ENCODE measurements around the gene APPL1.

APPL1 gene

GRCh38 chr3:57278237-57278636 lies 50.7 kb downstream of the APPL1 start:
- TF ChIP-seq, protein P1, sequence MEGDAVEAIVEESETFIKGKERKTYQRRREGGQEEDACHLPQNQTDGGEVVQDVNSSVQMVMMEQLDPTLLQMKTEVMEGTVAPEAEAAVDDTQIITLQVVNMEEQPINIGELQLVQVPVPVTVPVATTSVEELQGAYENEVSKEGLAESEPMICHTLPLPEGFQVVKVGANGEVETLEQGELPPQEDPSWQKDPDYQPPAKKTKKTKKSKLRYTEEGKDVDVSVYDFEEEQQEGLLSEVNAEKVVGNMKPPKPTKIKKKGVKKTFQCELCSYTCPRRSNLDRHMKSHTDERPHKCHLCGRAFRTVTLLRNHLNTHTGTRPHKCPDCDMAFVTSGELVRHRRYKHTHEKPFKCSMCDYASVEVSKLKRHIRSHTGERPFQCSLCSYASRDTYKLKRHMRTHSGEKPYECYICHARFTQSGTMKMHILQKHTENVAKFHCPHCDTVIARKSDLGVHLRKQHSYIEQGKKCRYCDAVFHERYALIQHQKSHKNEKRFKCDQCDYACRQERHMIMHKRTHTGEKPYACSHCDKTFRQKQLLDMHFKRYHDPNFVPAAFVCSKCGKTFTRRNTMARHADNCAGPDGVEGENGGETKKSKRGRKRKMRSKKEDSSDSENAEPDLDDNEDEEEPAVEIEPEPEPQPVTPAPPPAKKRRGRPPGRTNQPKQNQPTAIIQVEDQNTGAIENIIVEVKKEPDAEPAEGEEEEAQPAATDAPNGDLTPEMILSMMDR (IDR thresholded peaks at IDR 0.05; ENCODE audit: poor library complexity, severe bottlenecking), result no peak
- Histone ChIP-seq H3K4me3 (ENCODE audit: severe bottlenecking) (no peak overlapping the region), H3K9me3 (ENCODE audit: severe bottlenecking) (no peaks in the 10 kb centered on the region), H3K36me3 (ENCODE audit: low read depth) (peaks cover 5% of the 10 kb centered on the region; the same call in 1 of the 2 replicates), H3K27me3 (ENCODE audit: insufficient read depth, poor library complexity, severe bottlenecking) (no peaks in the 10 kb centered on the region), H3K27ac (ENCODE audit: poor library complexity, severe bottlenecking) (no peak overlapping the region), H3K4me1 (ENCODE audit: insufficient read depth, poor library complexity, severe bottlenecking) (no peaks in the 10 kb centered on the region)
- no peak for DNase-seq (ENCODE audit: low spot score)
- ATAC-seq (ENCODE audit: low read depth), result no peak

DNA sequence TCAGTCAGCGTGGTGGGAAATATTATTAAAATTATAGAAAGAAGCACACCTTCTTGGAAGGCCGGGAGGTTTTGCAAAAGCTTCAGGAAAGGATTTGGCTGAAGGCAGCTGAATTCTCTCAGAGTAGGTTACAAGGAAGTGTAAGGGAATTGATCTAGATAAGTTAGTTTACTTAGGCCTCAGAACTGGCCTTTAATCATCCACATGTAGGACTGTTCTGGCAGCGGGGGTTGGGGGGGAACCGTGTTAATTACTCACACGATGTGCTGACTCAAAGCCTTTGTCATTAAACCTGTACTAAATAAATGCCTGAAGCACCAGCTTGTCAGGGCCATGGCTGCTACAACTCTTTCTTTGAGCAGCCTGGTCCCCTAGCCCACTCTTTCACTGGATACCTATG lies 52.2 kb downstream of the APPL1 start:
- H3K36me3 ChIP-seq (ENCODE audit: low read depth), result no peaks in the 10 kb centered on the region
- ATAC-seq (ENCODE audit: low read depth) (no peak), DNase-seq (ENCODE audit: low spot score) (no peak)
- no peaks in the 10 kb centered on the region for H3K4me1 ChIP-seq (ENCODE audit: insufficient read depth, poor library complexity, severe bottlenecking)
- H3K27ac ChIP-seq (ENCODE audit: poor library complexity, severe bottlenecking), result no peak overlapping the region
- no peaks in the 10 kb centered on the region for H3K27me3 ChIP-seq (ENCODE audit: insufficient read depth, poor library complexity, severe bottlenecking)
- no peaks in the 10 kb centered on the region for H3K9me3 ChIP-seq (ENCODE audit: severe bottlenecking)
- no peak overlapping the region for H3K4me3 ChIP-seq (ENCODE audit: severe bottlenecking)
- TF ChIP-seq, protein P1 (IDR thresholded peaks at IDR 0.05; ENCODE audit: poor library complexity, severe bottlenecking), result no peak

DNA sequence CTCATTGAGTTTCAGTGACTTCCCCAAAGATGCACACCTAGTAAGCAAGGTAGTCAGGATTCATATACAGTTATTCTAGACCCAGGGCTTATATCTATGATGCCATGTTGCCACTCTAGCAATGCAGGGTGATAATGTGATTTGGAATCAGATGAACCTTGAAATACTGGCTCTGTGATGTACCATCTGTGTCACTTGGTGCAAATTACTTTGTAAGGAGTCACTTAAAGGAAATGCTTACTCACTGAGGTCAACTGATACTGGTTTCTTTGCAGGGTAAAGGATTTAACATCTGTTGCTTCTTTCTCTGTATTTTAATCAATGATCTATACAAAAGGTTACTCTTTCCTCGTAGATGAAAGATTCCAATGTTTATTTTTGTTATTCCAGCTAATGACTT lies 54.2 kb downstream of the APPL1 start:
- no peak for DNase-seq (ENCODE audit: low spot score)

DNA sequence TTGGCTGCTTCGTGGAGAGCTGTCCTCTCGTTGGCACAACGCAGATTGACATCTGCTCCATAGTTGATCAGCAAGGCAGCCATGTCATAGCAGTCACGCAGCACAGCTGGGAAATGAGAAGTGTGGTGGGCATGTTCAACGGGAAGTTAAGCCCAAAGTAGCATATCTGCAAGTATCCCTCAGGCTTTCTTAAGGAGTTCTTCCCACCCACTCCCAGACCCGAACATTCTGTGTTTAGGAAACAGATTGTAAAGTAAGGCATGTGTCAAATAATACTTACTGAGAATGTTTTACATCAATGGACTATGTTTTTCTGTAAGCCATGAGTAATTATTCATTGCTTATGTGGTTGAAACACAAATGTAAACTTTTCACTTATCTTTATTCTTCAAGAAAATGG lies 55.8 kb downstream of the APPL1 start:
- DNase-seq (ENCODE audit: low spot score), result no peak
- Histone ChIP-seq H3K4me3 (ENCODE audit: severe bottlenecking) (no peak overlapping the region), H3K27ac (ENCODE audit: poor library complexity, severe bottlenecking) (no peak overlapping the region), H3K9me3 (ENCODE audit: severe bottlenecking) (no peaks in the 10 kb centered on the region), H3K36me3 (ENCODE audit: low read depth) (no peaks in the 10 kb centered on the region), H3K27me3 (ENCODE audit: insufficient read depth, poor library complexity, severe bottlenecking) (no peaks in the 10 kb centered on the region), H3K4me1 (ENCODE audit: insufficient read depth, poor library complexity, severe bottlenecking) (no peaks in the 10 kb centered on the region)
- no peak for ATAC-seq (ENCODE audit: low read depth)
- TF ChIP-seq, protein P1 (IDR thresholded peaks at IDR 0.05; ENCODE audit: poor library complexity, severe bottlenecking), result no peak

More for the DNA sequence above, 54.2 kb downstream of the APPL1 start:
- Histone ChIP-seq H3K4me3 (ENCODE audit: severe bottlenecking) (no peak overlapping the region), H3K9me3 (ENCODE audit: severe bottlenecking) (no peaks in the 10 kb centered on the region), H3K27me3 (ENCODE audit: insufficient read depth, poor library complexity, severe bottlenecking) (no peaks in the 10 kb centered on the region), H3K36me3 (ENCODE audit: low read depth) (no peaks in the 10 kb centered on the region), H3K4me1 (ENCODE audit: insufficient read depth, poor library complexity, severe bottlenecking) (no peaks in the 10 kb centered on the region), H3K27ac (ENCODE audit: poor library complexity, severe bottlenecking) (no peak overlapping the region)
- TF ChIP-seq, protein P1 (IDR thresholded peaks at IDR 0.05; ENCODE audit: poor library complexity, severe bottlenecking), result no peak
- peak; percentile 25; the same call in 1 of the 3 replicates for ATAC-seq (ENCODE audit: low read depth)

DNA sequence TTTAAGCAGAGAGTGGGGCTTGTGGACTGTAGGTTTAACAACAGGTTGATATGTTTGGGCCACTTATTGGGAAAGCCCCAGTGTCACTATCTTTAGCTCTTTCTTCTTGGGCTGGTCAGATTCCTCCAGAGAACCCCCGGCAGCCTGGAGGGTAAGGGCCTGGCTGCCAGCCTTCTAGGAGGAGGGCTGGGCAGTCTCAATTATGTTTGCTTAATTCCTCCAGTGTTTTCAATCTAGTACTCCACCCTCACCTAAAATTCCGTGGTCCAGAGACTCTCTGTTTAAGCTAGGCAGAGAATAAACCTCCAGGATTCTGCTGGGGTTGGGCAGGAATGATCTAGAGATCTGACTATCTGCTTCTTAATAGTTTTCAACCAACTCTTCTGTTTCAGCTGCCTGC lies 59.7 kb downstream of the APPL1 start:
- TF ChIP-seq, protein P1 (IDR thresholded peaks at IDR 0.05; ENCODE audit: poor library complexity, severe bottlenecking), result no peak
- Histone ChIP-seq H3K4me3 (ENCODE audit: severe bottlenecking) (no peak overlapping the region), H3K27ac (ENCODE audit: poor library complexity, severe bottlenecking) (no peak overlapping the region), H3K27me3 (ENCODE audit: insufficient read depth, poor library complexity, severe bottlenecking) (no peaks in the 10 kb centered on the region), H3K4me1 (ENCODE audit: insufficient read depth, poor library complexity, severe bottlenecking) (no peaks in the 10 kb centered on the region), H3K9me3 (ENCODE audit: severe bottlenecking) (no peaks in the 10 kb centered on the region), H3K36me3 (ENCODE audit: low read depth) (no peaks in the 10 kb centered on the region)
- ATAC-seq (ENCODE audit: low read depth), result no peak
- no peak for DNase-seq (ENCODE audit: low spot score)

Measured in RWPE2 (cell line).